ENCODE results near the gene COLEC11.
"Not testable (repeated sequence)": the region's sequence is repeated elsewhere in the genome, so short reads cannot be mapped to it uniquely, and the experiment has no call there.

COLEC11 gene

DNA sequence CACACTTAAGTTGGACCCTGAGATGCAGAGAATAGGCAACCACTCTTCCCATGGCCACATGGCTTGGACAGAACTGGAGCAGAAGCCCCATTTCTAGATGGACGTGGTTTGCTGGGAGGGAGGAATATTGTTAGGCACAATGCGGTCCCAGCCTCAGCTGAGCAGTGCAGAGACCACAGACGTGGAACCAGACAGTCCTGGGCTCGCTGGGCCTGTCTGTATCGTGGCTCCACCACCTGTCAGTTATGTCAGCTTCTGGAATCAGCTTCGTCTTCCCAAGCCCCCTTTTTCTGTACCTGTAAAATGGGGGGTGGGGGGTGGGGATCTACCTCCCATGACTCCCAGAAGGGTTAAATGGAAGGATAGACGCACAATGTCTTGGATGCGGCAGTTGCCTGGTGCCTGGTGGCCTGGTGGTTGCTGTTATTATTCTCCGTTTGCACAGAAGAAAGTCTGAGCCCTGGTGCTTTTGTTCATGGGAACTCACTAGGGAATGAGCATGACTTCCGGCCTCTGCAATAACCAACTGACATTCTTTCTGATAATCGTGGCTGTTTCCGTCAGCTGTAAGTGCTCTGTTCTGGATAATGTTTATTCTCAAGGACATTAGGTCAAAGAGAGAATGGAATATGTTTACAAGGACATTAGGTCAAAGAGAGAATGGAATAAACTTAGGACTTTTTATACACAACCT is 31.4 kb downstream of the COLEC11 start:
- no peak for DNase-seq

DNA sequence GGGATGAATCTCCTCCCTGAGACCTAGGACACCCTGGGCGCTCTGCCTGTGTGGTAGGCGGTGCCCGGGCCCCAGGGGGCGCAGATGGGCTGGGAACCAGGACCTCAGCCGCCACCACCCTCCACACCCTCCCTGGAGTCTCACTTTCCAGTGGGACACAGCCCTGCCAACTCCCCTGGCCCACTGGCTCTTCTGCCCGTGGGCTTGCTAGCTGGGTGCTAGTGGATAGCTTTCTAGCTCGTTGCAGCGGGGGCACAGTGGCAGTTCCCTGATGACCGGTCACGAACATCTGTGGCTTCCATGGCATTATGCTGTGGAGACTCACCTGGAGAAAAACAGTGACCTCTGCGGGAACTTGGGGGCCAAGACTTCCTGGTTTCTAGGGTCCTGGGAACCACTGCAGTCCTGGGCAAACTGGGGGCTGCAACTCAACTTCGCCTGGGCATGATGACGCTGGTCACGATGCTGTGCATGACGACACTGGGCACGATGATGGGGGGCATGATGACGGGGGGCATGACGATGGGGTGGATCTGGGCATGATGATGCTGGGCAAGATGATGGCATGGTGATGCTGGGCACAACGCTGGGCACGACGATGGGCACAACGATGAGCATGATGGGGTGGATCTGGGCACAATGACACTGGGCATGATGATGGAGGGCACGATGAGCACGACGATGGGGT is 32.0 kb downstream of the COLEC11 start:
- no peak for DNase-seq

DNA sequence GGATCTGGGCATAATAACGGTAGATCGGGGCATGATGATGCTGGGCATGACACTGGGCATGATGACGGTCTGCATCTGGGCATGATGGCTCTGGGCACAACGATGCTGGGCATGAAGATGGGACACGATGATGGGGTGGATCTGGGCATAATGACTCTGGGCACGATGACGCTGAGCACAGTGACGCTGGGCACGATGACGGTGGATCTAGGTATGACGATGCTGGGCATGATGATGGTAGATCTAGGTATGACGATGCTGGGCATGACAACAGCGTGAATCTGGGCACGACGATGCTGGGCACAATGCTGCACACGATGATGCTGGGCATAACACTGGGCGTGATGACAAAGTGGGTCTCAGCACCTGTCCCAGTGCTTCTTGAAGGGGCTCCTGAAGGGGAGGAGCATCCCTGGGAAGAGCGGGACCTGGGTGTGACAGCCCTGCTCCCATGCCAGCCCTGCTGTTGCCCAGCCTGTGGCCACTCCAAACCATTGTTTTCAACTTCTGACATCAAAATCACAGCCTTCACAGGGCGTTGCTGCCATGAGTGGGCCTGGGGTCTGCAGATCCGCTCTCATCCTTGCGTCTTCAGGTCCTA is 32.7 kb downstream of the COLEC11 start:
- DNase-seq = no peak

DNA sequence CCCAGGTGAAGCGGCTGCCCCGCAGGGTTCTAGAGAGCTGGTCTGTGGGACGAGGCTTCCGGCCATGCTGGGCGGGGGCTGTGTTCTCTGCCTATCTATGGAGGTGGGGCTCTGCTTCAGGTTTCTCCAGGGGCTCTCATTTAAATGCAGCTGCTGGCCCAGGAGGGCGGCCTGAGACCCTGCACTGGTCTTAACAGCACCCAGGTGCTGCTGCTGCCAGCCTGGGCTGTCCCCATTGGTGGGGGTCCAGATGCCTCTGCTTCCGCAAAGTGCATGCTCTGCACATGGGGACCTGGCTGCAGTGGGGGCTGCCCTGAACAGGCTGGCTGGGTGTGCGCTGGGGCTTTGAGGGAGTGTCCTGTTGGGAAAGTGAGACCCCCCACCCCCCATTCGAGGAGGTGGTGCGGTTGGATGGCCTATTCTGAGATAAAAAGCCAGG is 33.3 kb downstream of the COLEC11 start:
- no peak for DNase-seq

DNA sequence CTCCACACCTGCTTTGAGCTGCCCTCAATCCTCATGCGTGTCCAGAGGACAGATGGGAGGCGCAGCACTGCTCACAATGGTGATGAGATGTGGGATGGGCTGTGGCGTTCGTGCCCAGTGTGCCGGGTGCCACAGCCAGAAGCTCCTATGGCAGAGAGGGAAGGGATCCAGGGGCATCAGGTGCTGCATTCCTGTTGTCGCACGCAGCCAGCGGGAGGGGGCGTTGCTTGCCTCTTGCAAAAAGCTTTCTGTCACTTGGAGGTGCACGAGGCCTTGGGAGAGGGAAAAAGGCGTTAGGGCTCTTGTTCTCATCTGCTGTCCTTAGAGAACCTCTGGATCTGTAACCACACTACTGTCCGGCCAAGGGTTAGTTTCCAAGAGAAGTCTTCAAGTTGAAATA is 33.9 kb downstream of the COLEC11 start:
- DNase-seq = no peak

DNA sequence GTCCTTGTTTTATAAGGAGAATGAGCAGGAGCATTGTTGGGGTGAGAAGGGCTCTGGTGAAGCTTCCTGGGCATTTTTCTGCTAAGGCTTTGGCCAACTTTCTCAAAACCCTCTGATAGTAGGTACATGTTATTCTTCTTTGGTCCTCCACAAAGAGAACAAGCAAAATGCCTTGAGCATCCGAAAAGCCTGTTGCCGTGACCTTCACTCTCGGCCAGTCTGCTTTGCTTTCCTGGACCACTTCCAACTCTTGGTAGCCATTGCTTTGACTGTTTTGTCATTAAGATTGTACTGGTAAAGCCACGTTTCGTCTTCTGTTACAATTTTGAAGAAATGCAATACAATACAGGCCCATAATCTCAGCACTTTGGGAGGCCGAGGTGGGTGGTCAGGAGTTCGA is 35.7 kb downstream of the COLEC11 start:
- DNase-seq = no peak

DNA sequence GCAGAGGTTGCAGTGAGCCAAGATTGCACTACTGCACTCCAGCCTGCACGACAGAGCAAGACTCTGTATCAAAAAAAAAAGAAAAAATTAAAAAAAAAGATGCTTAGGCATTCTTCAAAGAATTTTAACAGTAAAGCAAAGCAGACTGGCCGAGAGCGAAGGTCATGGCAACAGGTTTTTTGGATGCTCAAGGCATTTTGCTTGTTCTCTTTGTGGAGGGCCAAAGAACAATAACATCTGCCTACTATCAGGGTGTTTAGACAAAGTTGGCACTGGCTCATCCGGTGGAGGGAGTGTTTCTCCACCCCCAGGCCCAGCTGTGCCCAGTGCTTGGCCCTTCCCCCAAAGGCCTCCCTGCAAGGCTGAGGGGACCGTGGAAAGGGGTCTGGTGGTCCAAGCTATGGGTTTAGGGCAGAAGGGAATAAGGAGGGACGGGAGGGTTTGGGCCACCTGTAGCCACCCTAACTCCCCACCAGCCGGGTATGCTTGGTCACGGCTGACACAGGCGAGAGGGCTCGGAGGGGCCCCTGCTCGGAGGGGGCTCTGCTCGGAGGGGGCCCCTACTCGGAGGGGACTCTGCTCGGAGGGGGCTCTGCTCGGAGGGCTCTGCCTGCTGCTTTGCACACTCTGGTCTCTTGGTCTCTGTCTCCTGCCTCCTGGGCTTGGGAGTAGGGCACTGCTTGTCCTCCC is 36.4 kb downstream of the COLEC11 start:
- no peak for DNase-seq

DNA sequence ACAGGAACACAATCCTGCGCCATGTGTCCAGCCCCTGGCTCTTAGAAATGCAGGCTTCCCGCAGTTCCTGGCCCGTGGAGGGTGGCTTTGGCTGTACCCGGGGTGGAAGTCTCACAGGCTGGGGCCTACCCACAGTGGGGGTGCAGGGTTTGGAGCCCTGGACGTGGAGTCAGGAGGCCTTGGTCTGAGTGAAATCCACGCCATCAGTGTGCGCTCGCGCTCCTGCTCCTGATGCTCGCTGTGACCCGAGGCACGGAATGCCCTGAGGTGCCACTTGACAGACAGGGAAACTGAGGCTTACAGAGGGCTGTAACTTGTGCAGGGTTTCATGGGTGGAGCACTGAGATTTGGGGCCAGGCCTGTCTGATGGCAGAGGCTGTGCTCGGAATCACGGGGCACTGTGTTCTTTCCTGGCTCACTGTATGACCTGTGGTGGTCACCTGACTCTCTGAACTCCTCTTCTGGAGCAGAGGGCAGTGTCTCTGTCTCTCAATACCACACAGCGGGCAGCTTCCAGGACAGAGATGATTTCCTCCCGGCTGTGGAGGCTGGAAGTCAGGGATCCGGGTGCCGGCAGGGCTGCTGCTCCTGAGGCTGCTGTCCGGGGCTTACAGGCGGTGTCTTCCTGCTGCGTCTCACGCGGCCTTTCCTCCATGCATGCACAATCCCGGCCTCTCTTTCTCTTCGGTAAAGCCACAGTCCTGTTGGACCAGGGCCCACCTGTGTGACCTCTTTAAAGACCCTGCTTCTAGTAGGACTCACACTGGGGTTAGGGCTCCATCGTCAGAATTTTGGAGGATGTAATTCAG is 37.1 kb downstream of the COLEC11 start:
- DNase-seq = no peak

DNA sequence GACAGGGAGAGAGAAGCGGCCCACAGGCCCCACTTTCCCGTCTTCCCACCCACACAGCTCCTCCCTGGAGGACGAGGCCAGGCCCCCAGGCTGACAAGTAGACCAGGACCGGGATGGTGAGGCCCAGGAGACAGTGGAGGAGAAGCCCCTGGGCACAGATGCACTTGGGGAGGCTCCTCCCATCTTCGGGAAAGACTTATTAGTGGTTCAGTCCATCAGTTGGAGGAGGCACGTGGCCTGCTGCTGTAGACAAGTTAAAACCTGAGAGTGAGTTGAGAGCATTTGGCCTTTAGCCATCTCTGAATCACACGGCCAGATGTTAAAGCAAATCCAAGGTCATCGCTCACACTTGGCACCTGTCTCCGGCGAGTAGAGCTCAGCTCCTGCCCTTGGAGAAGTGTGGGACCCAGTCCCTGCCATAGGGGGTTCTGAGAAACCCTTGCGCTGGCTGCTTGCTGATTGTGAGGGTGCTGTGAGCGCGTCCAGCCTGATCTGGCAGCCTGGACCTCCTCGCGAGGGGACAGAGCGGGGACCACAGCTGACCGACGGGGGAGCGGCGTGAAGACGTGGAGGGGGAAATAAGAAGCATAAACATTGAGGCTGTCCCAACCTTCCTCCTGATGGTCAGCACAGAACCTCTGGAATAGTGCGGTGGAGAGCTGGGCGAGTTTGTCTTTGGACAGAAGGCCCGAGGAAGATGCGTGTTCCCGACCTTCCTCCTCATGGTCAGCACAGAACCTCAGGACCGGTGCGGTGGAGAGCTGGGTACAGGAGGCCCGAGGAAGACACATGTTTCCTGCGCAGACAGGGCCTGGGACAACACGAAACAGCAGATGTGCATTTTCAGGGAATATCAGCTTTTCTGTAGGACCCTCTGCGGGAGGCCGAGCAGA is 38.4 kb downstream of the COLEC11 start:
- no peak for DNase-seq

DNA sequence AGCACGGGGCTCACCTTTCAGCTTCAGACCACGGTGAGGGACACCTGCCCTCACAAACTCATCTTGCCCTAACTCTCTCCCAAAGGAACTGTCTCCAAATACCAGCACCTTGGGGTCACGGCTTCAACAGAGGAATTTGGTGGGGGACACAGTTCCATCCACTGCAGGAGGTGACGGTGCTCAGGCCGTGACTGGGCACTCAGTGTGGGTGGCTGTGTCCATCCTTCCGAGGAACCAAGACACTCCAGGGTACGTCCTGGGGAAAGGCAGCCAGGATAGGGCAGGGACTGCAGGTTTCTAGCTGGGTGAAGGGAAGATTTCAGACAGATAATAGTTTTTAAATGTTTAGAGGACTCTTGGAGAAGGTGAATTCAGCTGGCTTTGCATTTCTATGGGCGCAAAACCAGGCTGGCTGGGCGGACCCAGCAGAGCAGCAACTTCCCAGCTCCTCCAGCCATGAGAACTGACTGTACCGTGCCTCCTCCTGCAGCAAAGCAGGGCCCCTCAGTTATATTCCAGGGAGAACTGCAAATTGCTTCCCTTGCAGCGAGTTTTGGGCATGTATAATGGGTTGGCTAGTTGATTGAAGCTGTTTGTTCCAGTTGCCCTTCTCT is 39.2 kb downstream of the COLEC11 start:
- DNase-seq = no peak

DNA sequence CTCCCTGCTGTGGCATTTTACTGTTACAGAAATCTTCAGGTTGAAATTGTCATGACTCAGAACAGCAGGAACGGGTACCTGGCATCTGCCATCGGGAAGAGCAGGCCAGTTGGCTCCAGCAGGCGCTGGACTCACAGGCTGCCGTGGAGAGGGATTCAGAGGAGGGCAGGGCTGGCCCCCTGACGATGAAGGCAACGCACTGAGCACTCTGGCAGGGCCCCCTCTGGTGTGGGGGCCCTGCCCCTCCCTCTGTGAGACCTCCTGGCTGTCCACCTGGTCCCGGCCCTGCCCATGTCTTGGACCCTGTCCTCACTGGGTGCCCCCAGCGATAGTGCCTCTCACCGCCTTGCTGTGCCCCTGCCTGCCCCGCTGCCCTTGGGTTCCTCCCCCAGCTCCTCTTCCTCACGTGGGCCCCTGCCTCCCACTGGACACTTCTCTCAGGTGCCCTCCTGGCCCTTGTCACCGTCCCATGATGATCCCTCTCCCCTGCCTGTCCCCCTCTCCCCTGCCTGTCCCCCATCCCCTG is 39.7 kb downstream of the COLEC11 start:
- DNase-seq = no peak

DNA sequence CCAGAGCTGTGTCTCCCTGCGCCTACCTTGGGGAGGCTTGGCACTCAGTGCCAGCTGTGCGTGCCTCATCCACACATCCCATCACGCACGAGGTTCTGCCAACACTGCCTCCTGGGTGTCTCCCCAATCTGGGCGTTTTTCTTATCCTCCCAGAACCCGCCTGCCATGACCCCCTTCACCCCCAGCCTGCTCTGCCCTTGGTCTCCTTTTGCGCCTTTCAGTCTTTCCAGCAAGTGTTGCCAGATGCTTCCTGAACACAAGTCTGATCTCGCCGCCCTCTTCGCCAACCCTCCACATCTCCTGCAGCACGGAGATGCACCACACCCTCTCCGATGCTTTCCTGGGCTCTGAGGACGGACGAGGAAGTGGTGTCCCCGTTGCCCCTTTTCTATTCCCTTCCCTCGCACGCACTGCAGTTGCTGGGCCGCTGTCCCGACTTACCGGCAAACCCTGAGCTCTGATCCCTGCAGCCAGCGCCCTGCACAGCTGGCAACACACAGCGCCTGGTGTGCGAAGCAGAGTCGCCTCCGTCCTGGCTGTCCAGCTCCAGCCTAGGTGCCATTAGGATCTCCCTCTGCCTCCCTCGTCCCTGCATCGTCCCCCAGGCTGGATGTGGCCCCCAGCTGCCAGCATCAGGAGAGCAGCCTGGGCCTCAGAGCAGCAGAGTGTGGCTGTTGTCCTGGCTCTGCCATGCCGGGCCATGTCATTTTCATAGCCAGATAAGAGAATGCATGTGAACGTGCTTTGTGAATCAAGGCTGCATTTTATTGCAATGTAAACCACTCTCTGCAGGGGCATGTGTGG is 40.5 kb downstream of the COLEC11 start:
- DNase-seq = no peak

DNA sequence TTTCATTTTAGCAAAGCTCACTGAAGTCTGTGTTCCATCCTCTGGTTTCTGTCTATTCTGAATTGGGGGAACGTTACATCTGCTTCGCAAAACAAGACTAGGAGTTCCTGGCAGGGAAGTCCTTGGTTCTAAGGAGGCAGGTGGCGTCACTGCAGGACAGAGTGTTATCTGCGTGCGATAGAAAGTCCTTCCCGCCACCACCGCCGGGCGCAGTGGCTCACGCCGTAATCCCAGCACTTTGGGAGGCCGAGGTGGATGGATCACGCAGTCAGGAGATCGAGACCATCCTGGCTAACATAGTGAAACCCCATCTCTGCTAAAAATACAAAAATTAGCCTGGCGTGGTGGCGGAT is 41.0 kb downstream of the COLEC11 start:
- not testable (repeated sequence) for DNase-seq

DNA sequence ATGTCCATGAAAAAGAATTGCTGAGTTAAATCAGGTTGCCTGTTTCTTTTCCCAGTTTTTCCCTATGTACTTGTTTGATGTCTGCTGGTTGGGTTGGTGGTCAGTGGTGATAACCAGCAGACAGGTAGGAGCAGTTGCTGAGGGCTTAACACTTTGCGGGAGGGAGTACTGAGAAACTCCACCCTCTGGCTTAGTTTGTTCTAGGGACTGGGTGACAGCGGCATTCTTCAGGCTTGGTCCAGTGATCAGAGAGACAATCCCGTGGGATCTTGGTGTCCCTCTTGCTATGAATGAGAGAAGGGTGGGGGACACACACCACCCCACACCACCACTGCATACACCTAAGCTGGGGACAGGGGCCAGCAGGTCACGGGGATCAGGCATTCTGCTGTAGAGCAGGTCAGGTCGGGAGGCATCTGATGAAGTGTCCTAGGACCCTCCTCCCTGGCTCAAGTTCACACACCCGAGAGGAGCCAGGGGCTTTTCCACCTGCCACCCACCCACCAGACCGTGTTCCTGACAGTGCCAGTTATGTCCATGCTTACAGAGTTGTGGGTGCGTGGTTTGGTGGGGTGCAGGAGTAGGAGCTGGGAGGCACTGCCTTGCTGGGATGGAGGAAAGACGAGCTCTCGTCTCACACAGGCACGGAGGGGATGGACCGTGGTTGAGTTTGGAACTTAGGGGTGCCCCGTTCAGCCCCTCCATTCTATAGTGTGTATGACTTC is 41.8 kb downstream of the COLEC11 start:
- DNase-seq = no peak

DNA sequence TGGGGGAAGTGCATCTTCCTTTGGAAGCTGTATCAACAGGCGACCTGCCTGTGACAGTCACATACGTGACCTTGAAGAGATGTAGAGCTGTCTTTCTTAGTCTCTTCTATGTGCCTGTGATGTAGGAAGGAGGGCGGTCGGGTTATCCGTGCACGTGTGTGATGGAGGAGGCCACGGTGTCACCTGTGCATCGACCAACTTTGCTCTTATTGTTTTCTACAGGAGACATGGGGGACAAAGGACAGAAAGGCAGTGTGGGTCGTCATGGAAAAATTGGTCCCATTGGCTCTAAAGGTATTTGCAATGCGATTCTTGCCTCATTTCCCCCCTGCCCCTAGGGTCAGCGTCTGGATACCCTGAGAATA is 42.4 kb downstream of the COLEC11 start:
- no peak for DNase-seq

DNA sequence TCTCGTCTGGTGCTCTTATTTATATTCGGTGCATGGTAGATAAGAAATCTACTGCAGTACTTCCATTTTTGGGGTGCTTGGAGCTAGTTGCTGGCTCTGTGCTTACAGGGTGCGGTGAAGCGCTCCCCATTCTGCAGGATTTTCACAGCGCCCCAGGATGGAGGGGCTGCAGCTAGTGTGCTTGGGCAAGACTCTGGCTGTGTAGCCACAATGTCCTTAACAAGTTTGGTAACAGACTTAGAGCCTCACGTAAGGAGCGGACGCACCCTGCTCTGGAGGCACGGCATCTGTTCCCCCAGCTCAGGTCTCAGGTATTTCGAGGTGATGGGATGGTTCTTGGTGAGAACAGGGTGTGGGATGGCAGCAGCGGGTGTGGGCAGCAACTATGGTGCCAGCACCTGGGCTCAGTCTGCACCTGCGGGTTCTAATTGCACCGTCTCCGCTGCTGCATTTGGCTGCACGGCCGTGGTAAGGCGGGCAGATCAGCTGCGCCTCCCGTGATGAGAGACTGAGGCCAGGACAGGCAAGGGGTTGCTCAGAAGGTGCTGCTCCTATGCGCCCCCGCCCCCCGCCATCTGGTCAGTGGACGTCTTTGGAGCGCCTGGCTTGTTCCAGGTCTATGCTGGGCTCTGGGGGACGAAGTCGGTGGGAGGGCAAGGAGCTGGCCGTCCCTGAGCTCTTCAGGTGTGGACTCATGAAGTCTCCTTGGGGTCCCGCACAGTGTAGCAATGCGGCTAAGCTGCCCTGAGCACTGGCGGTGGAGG is 43.0 kb downstream of the COLEC11 start:
- no peak for DNase-seq

DNA sequence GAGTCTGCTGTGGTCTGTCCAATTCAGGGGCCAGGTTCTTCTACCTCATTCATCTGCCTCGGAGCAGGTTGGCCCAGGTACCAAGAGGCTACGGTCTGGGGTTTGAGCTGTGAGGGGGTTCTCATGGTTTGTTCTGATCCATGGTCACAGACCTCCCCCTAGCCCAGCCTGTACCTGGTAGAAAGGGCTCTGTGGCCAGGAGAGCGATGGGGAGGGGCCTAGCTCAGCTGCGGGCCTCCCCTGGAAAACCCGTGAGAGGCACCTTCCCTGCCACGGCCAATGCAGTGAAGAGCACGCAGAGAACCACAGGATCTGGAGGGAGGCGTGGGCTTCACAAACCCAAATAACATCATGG is 43.5 kb downstream of the COLEC11 start:
- DNase-seq = no peak

DNA sequence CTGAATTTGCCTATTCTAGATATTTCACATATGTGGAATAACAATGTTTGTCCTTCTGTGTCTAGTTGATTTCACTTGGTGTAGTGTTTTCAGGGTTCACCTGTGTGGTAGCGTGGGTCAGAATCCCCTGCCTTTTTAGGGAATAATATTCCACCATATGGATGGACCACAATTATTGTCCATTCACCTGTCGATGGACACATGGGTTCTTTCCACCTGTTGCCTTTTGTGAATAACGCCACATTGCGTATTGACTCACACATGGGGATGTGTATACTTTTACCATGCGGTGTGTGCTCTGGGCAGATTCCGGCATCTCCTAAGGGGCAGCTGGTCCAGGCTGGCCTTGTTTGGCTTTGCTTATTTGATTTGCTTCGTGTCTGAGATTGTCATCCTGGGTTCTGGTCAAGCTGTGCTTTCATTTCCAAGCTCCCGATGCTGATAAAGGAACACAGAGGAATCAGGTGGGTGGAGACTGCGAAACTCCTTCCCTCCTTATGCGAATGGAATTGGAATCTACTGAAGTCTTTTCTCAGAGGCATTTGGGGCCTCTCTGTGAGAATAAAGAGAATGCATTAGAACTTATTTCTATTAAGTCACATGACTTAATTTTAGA is 44.2 kb downstream of the COLEC11 start:
- DNase-seq = no peak

DNA sequence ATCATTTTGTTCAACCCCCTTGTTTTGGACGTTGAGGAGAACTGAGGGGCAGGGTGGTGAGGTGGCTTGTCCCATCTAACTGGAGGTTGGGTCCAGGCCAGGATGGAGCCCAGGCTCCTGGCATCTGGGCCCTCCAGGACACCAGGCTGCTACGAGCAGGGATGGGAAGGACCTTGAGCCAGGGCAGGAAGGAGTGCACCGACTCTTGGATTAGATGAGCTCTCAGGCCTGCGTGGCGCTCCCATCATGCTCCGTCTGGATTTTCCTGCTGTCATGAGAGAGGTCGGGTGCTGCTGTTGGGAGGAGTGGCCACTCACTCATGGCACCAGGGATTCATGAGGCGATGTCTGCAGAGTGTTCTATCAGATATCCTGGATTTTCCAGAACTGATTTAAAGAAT is 44.7 kb downstream of the COLEC11 start:
- no peak for DNase-seq
